DND-41 (cell line): ENCODE data around the gene C22orf31.

ENCODE experiments used
- ATAC-seq: fragments of 200-7000 bp; cut with Tn5 transposase; 3 replicates; pipeline ENCODE4 v1.9.1; 2021; ENCODE audit warnings: low read depth; ENCODE audit not compliant: insufficient read depth
- DNase-seq: peaks from one replicate; pipeline ENCODE4 v3.0.0-alpha.2; 2020
- H2AFZ ChIP-seq: 2 replicates; pipeline ENCODE4 v1.6.0; 2012; ENCODE audit warnings: low read depth, low read length
- H3K27ac ChIP-seq: 2 replicates; pipeline ENCODE4 v1.5.1; 2012; ENCODE audit warnings: low read length, inconsistent platforms
- H3K27me3 ChIP-seq: fragments of 200-600 bp; sonication (generic); 2 replicates; pipeline ENCODE4 v1.6.0; 2012; ENCODE audit warnings: low read length, mild to moderate bottlenecking, inconsistent platforms; ENCODE audit not compliant: insufficient read depth, poor library complexity
- H3K36me3 ChIP-seq: 2 replicates; pipeline ENCODE4 v1.5.1; 2012; ENCODE audit warnings: low read length, inconsistent platforms; ENCODE audit not compliant: insufficient read depth
- H3K4me1 ChIP-seq: 2 replicates; pipeline ENCODE4 v1.5.1; 2012; ENCODE audit warnings: mild to moderate bottlenecking, low read length; ENCODE audit not compliant: insufficient read depth
- H3K4me2 ChIP-seq: 2 replicates; pipeline ENCODE4 v1.6.0; 2012; ENCODE audit warnings: mild to moderate bottlenecking, moderate library complexity, low read length, inconsistent platforms; ENCODE audit not compliant: insufficient read depth
- H3K4me3 ChIP-seq, 2 experiments: fragments of 200-600 bp in 1 of 2; shearing (Covaris generic) in 1 of 2; 2 replicates each; pipeline ENCODE4 v1.5.1; 2012 to 2016; ENCODE audit warnings: inconsistent platforms in 2 of 2, low read length in 2 of 2, mild to moderate bottlenecking in 2 of 2, low read depth in 1 of 2, moderate library complexity in 1 of 2
- H3K79me2 ChIP-seq: 2 replicates; pipeline ENCODE4 v1.6.0; 2012; ENCODE audit warnings: low read length, inconsistent platforms; ENCODE audit not compliant: insufficient read depth
- H3K9ac ChIP-seq: 2 replicates; pipeline ENCODE4 v1.6.0; 2012; ENCODE audit warnings: low read depth, mild to moderate bottlenecking, inconsistent platforms, low read length, moderate library complexity
- H3K9me3 ChIP-seq: 2 replicates; pipeline ENCODE4 v1.5.1; 2012; ENCODE audit warnings: low read length, moderate library complexity, mild to moderate bottlenecking, inconsistent platforms; ENCODE audit not compliant: insufficient read depth, severe bottlenecking
- H4K20me1 ChIP-seq: 2 replicates; pipeline ENCODE4 v1.6.0; 2012; ENCODE audit warnings: low read length; ENCODE audit not compliant: insufficient read depth
- EZH2 ChIP-seq: IDR thresholded peaks from 3 replicates; pipeline ENCODE4 v1.6.1; 2012; ENCODE audit warnings: borderline replicate concordance, low read depth, mild to moderate bottlenecking, moderate library complexity, low read length, inconsistent platforms; ENCODE audit not compliant: severe bottlenecking
- TF ChIP-seq, protein P1 (sequence below): IDR thresholded peaks from 2 replicates; pipeline ENCODE4 v1.5.1; 2012; ENCODE audit warnings: borderline replicate concordance, low read length, moderate library complexity, mild to moderate bottlenecking; ENCODE audit not compliant: poor library complexity, severe bottlenecking; ENCODE audit errors: extremely low read depth

Gene C22orf31

DNA sequence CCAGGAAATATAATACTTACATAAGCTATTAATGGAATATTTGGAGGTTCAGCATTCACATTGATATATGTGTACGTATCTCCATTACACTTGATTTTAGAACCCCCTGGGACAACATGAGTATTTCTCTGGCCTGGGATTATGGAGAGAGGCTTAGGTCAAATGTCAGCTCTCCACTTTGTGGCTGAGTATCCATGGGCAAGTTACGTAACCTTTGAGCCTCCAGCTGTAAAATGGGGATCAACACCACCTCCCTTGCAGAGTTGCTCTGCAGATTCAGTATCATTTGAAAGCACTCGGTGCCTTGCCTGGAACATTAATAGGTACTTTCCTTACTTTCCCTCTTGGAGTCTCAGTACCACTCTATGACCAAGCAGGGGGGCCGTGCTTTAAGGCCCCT is 33.2 kb downstream of the C22orf31 start:
- Histone ChIP-seq H3K36me3 (no peaks in the 10 kb centered on the region), H3K4me3 (no peak overlapping the region), H3K79me2 (no peaks in the 10 kb centered on the region), H3K27ac (no peak overlapping the region), H3K9ac (no peak overlapping the region), H4K20me1 (peaks cover 25% of the 10 kb centered on the region), H2AFZ (no peak overlapping the region), H3K27me3 (peaks cover 18% of the 10 kb centered on the region), H3K9me3 (no peaks in the 10 kb centered on the region), H3K4me2 (no peak overlapping the region), H3K4me1 (peaks cover 9% of the 10 kb centered on the region; the same call in 1 of the 2 replicates)
- DNase-seq (no peak), ATAC-seq (no peak)
- TF ChIP-seq, protein P1, sequence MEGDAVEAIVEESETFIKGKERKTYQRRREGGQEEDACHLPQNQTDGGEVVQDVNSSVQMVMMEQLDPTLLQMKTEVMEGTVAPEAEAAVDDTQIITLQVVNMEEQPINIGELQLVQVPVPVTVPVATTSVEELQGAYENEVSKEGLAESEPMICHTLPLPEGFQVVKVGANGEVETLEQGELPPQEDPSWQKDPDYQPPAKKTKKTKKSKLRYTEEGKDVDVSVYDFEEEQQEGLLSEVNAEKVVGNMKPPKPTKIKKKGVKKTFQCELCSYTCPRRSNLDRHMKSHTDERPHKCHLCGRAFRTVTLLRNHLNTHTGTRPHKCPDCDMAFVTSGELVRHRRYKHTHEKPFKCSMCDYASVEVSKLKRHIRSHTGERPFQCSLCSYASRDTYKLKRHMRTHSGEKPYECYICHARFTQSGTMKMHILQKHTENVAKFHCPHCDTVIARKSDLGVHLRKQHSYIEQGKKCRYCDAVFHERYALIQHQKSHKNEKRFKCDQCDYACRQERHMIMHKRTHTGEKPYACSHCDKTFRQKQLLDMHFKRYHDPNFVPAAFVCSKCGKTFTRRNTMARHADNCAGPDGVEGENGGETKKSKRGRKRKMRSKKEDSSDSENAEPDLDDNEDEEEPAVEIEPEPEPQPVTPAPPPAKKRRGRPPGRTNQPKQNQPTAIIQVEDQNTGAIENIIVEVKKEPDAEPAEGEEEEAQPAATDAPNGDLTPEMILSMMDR = no peak
- no peak for TF ChIP-seq EZH2

DNA sequence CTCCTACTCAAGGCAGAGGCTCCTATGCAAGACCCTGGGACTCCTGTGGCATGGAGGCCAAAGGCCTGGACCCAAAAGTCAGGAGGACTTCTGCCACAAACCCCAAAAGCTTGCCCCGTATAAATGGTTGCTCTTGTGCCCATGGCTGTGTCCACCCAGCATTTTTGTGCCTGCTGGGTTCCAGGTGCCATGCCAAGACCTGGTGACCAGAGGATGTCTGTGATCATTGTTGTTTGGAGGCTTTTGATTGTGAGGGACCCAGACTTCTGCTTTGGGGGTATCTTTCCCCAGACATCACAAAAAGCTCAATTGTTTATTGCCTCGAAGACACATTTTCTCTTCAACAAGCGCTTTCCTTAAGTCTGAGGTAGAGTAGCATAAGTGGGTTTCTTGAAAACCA is 35.1 kb downstream of the C22orf31 start:
- Histone ChIP-seq H3K9me3 (no peaks in the 10 kb centered on the region), H3K9ac (no peak overlapping the region), H3K79me2 (no peaks in the 10 kb centered on the region), H3K27ac (no peak overlapping the region), H3K4me1 (peaks cover 9% of the 10 kb centered on the region; the same call in 1 of the 2 replicates), H3K36me3 (no peaks in the 10 kb centered on the region), H3K4me3 (no peak overlapping the region), H4K20me1 (peaks cover 21% of the 10 kb centered on the region), H3K27me3 (peaks cover 18% of the 10 kb centered on the region), H2AFZ (no peak overlapping the region), H3K4me2 (no peak overlapping the region)
- TF ChIP-seq, protein P1 = no peak
- TF ChIP-seq EZH2 = no peak
- DNase-seq (no peak), ATAC-seq (no peak)

DNA sequence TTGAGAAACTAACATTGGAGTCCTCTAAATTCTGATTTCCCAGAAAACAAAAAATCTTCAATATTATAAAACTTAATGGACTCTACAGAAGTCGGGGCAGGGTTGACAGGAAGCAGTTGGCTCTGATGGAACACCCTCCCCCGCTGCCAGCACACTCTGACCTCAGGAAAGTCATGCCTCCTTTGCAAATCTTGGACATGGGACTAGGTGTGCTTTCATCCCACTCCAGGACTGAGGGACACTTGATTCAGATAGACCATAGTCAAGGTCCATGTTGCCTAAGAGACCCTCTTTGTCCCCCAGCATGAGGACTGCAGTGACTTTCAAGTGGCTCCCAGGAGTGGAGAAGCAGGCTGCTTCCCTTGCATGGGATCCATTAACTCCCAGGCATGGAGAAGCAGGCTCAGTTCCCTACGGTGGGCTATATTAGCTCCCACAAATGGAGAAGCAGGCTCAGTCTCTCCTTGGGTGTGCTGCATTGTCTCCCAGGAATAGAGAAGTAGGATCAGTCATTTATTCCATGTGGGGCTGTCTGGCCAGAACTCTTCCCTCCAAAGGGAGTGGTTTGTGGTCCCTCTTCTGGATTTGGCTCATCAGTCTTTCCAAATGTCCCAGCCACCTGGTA is 38.3 kb downstream of the C22orf31 start:
- H3K79me2 ChIP-seq = no peaks in the 10 kb centered on the region
- peaks cover 6% of the 10 kb centered on the region; the same call in 1 of the 2 replicates for H4K20me1 ChIP-seq
- H3K27ac ChIP-seq = no peak overlapping the region
- H3K9me3 ChIP-seq = no peaks in the 10 kb centered on the region
- no peak overlapping the region for H3K4me2 ChIP-seq
- H3K9ac ChIP-seq = no peak overlapping the region
- TF ChIP-seq EZH2 = no peak
- TF ChIP-seq, protein P1 = no peak
- H3K4me1 ChIP-seq = no peaks in the 10 kb centered on the region
- no peak for DNase-seq
- no peak for ATAC-seq
- H3K27me3 ChIP-seq = no peaks in the 10 kb centered on the region
- no peak overlapping the region for H2AFZ ChIP-seq
- no peaks in the 10 kb centered on the region for H3K36me3 ChIP-seq
- H3K4me3 ChIP-seq = no peak overlapping the region
